Measurements from ENCODE around the gene C2orf92.

DNA sequence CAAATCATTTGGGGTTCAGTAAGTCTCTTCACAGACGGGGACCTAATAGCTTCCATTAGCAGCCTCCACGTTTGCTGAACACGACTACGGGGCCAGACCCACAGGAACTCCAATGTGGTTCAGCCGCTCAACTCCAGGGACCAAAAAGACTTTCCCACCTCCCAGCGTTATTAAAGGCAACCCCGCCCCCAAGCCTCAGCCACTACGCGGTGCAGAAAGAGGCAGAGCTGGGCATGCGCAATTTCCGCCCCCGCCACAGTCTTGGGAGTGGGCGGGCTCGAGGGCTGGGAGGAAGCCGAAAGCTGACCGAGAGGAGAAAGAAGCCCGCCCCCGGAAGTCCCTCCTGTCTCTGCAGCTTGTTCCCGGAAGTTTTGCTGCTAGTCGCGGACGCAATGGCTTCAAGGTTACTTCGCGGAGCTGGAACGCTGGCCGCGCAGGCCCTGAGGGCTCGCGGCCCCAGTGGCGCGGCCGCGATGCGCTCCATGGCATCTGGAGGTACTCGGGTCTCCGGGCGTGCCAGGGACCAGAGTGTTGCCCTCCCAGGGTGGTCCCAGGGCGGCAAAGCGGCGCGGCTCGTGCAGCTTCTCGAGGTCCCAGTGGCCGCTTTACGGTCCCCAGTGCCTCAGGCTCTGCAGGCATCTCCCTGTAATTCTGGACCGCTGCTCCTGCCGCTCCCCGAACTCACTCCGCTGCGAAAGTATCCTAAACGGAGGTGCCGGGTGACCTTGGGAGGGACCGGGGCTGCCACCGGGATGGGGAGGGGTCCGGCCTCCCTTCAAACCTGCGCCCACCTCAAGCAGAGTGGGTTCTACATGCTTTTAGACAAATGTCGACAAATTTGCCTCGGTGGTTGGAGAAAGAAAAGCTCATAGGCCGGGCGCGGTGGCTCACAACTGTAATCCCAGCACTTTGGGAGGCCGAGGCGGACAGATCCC lies 23.6 kb upstream of the C2orf92 start, which contains the start of gene COX5B:
- TF ChIP-seq EZH2phosphoT487 (IDR thresholded peaks at IDR 0.05; ENCODE audit: borderline replicate concordance, low read length) (no peak), CTCF (IDR thresholded peaks at IDR 0.05; ENCODE audit: low read depth, low read length, poor library complexity, severe bottlenecking) (no peak)
